GM12801 (cell line): ENCODE data around the gene GCG.

Experiments used
- CTCF ChIP-seq: IDR thresholded peaks from one replicate; pipeline ENCODE4 v1.5.1; 2011; ENCODE audit warnings: control low read depth; ENCODE audit not compliant: insufficient read length; ENCODE audit errors: extremely low read depth

GCG gene

DNA sequence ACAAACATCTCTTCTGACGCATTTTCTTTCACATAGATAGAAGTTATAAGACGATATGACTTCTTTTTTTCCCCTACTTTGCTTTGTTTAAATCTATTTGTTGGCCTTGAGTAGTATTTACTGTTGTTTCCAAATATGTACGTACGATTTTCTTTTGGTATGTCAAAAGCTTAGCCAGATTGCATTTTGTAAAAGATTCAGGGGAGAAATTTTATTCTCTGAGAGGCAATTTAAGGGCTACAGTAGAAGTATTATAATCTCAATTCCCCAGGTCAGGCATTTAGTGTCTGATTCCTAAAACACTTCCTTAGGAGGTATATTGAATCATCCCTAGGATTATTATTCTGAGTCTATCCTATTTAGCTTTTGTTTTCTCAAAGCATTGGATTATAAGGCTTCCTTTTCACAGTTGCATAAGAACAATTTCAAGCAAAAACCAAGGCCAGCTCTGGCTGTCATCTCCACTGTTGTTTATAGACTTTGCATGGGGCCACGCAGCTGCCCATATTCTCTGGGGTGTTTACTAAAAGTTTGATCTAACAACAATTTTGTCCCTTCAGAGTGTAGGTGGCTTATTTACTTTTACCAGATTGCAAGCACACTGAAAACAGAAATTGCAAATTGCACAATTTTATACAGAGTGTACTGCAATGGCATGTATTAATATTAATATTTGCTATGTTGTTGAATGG is 33.6 kb upstream of the GCG start:
- TF ChIP-seq CTCF: no peak

DNA sequence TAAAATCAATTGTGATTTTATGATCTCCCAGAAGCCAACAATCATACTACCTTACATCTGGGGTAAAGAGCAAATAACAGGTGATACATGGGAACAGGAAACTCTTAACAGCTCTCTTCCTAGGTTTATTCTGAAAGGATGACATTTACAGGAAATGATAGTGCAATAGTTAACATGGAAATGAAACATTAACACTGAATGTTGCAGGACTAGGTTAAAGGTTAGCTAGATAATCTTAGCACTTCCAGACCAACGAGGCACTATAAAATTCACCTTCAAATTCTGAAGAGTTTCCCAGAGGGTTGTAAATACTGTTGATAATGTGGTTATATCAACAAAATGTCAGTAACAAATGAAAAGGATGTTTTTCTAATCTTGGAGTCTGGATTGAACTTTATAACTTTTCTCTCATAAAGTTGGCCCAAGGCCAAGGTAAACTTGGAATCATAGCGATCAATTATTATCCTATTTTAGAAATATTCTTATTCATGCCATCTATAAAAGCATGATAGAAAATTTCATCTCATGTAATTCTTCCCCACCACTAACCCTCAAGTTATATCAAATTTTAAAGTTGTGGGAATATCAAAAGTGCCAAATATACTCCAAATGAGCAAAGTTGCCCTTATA is 32.9 kb upstream of the GCG start:
- no peak for TF ChIP-seq CTCF

DNA sequence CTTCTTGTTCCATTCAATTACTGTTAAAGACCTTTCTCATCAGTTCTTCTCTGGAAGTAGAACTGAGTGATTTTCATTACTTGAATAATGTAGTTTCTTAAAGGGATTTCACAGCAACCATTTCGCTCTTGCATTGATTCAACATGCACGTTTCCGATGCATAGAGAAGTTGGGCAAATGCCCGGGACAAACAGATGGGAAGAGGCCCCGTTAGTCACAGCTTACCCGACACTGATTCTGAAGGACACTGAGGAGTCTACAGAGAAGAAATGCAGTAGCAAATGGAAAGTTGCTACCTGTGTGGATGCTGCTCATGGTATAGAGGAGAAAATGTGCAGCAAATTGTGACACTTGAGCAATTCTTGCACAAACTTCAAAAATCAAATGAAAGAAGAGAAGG is 32.3 kb upstream of the GCG start:
- no peak for TF ChIP-seq CTCF

GRCh38 chr2:162182395-162182794 is 30.3 kb upstream of the GCG start:
- no peak for TF ChIP-seq CTCF

GRCh38 chr2:162177301-162177700 is 25.3 kb upstream of the GCG start:
- no peak for TF ChIP-seq CTCF

- TF ChIP-seq CTCF: no peak
These were observed 23.7 kb upstream of the GCG start for GRCh38 chr2:162175714-162176113.

DNA sequence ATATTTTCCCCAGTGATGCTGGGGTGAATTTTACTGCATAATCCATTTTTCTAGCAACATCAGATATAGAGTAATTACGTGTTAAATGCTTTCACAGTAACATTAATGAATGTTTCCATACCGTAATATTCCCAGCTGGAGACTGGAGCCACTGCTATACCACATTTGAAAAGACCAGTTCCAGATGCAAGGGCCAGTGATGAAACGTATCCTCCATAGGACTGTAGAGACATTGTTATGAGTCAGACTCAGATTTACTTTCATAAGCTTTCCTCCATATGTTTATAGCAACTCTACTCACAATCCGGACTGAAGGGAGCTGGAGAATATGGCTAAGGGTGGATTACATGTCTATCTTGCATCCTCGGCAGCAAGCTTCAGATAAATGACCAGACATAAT is 22.7 kb upstream of the GCG start:
- TF ChIP-seq CTCF: no peak
